ENCODE measurements around the gene ZFX. TPM values are rescaled to one million over a fixed set of nuclear protein-coding genes. Genes with fewer than 3 reads are reported as not detected.

Gene ZFX
- total RNA-seq, 1 donor from 2014 or later, result 72.8 TPM

DNA sequence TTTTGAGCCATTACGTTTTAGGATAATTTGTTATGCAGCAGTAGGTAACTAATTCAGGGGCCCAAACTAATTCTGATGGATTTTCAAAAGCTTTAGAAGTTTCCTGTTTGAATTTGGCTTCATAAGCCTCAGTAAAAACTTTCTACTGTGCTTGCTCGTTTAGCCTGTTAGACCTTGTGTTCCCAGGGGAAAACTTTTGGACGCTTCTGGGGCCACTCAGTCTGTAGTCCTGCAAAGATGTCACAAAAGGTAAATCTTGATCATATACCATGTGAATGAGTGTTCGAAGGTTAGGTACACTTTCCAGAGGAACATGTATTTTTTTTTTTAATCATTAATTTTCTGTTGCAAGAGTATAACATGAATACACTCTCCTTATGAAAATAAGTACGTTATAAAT lies 93.7 kb downstream of the ZFX start:
- peak overlapping the region; percentile 91 for H3K27ac Mint-ChIP-seq (ENCODE audit: unreplicated experiment)
- H3K9me3 Mint-ChIP-seq (ENCODE audit: low read depth), result no peaks in the 10 kb centered on the region
- no peak for DNase-seq (ENCODE audit: low spot score)
- H3K4me1 Mint-ChIP-seq (ENCODE audit: low read depth), result peaks cover 41% of the 10 kb centered on the region
- TF ChIP-seq, protein P1, sequence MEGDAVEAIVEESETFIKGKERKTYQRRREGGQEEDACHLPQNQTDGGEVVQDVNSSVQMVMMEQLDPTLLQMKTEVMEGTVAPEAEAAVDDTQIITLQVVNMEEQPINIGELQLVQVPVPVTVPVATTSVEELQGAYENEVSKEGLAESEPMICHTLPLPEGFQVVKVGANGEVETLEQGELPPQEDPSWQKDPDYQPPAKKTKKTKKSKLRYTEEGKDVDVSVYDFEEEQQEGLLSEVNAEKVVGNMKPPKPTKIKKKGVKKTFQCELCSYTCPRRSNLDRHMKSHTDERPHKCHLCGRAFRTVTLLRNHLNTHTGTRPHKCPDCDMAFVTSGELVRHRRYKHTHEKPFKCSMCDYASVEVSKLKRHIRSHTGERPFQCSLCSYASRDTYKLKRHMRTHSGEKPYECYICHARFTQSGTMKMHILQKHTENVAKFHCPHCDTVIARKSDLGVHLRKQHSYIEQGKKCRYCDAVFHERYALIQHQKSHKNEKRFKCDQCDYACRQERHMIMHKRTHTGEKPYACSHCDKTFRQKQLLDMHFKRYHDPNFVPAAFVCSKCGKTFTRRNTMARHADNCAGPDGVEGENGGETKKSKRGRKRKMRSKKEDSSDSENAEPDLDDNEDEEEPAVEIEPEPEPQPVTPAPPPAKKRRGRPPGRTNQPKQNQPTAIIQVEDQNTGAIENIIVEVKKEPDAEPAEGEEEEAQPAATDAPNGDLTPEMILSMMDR (IDR thresholded peaks at IDR 0.05), result no peak
- no peaks in the 10 kb centered on the region for H3K36me3 Mint-ChIP-seq (ENCODE audit: low read depth)
- H3K27me3 Mint-ChIP-seq (ENCODE audit: low read depth), result no peaks in the 10 kb centered on the region
- H3K4me3 Mint-ChIP-seq (ENCODE audit: unreplicated experiment), result no peak overlapping the region

DNA sequence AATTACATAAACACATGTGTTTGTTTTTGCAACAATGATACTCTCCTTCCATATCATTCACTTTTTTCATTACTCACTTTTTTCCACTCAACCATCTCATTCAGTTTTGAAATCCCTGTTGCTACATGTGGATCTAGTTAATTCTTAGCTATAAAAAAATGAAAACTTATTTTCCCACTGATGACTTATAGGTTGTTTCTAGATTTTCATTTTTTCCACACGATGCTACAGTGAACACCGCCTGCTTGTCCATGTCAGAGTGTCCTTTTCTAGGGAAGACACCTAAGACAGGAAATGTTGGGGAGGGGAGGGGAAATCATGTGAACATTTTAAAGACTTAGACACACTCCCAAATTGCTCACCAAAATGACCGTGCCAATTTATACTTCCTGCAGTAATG lies 94.2 kb downstream of the ZFX start:
- Mint-ChIP-seq H3K4me1 (ENCODE audit: low read depth) (peaks cover 41% of the 10 kb centered on the region), H3K27ac (ENCODE audit: unreplicated experiment) (peak overlapping the region; percentile 63), H3K27me3 (ENCODE audit: low read depth) (no peaks in the 10 kb centered on the region), H3K4me3 (ENCODE audit: unreplicated experiment) (no peak overlapping the region), H3K9me3 (ENCODE audit: low read depth) (no peaks in the 10 kb centered on the region), H3K36me3 (ENCODE audit: low read depth) (no peaks in the 10 kb centered on the region)
- DNase-seq (ENCODE audit: low spot score), result no peak
- TF ChIP-seq, protein P1 (IDR thresholded peaks at IDR 0.05), result no peak

DNA sequence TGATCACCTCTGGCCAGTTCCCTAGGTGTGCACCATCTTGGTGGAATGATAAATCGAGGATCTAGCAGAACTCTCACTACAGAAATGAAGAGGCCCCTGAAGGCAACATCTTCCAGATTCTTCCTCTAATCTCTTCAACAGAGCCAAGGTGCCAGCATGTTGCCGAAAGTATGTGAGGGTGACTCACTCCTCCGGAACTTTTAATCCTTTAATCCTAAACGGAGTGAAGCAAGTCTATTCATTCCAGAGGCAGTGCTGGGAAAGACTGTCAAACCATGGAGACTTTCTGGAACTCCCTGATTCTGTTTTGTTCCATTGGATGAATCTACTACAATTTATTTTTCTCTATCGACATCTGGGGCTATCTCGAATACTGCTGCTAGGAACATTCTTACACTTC lies 95.7 kb downstream of the ZFX start:
- H3K4me3 Mint-ChIP-seq (ENCODE audit: unreplicated experiment), result no peak overlapping the region
- H3K4me1 Mint-ChIP-seq (ENCODE audit: low read depth), result peaks cover 41% of the 10 kb centered on the region
- no peaks in the 10 kb centered on the region for H3K27me3 Mint-ChIP-seq (ENCODE audit: low read depth)
- no peaks in the 10 kb centered on the region for H3K9me3 Mint-ChIP-seq (ENCODE audit: low read depth)
- no peaks in the 10 kb centered on the region for H3K36me3 Mint-ChIP-seq (ENCODE audit: low read depth)
- DNase-seq (ENCODE audit: low spot score), result no peak
- TF ChIP-seq, protein P1 (IDR thresholded peaks at IDR 0.05), result no peak
- no peak overlapping the region for H3K27ac Mint-ChIP-seq (ENCODE audit: unreplicated experiment)

DNA sequence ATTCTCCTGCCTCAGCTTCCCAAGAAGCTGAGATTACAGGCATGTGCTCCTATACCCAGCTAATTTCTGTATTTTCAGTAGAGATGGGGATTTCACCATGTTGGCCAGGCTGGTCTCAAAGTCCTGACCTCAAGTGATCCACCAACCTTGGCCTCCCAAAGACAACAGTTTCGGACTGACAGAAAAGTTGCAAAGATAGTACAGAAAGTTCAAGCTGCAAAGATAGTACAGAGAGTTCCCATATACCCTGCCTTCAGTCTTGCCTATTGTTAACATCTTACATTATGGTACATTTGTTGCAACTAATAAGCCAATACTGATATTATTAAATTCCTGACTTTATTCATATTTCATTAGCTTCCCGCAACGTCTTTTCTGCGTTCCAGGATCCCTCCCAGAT lies 98.5 kb downstream of the ZFX start:
- no peaks in the 10 kb centered on the region for H3K9me3 Mint-ChIP-seq (ENCODE audit: low read depth)
- peaks cover 2% of the 10 kb centered on the region for H3K27me3 Mint-ChIP-seq (ENCODE audit: low read depth)
- TF ChIP-seq, protein P1 (IDR thresholded peaks at IDR 0.05), result no peak
- no peak overlapping the region for H3K27ac Mint-ChIP-seq (ENCODE audit: unreplicated experiment)
- H3K4me1 Mint-ChIP-seq (ENCODE audit: low read depth), result peaks cover 27% of the 10 kb centered on the region
- no peak overlapping the region for H3K4me3 Mint-ChIP-seq (ENCODE audit: unreplicated experiment)
- DNase-seq (ENCODE audit: low spot score), result no peak
- H3K36me3 Mint-ChIP-seq (ENCODE audit: low read depth), result no peaks in the 10 kb centered on the region

DNA sequence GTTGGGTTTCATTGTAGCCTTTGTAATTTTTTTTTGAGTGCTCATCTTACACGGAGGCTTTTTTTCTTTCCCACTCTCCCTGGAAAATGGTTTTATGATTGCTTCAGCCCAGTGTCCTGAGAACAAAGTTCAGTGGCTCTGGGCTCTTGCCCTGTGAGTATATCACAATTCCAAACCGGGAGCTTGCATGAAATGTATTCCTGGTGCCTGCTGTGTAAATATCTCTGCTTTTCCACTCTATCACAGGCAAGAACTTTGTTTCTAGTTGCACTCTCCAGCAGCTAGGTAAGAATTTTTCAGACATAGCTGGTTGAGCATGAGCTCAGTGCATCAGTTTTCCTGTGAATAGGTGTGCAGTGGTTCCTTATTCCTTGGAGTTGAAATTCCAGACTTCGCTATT lies 103.5 kb downstream of the ZFX start:
- DNase-seq (ENCODE audit: low spot score), result no peak
- peaks cover 2% of the 10 kb centered on the region for H3K27me3 Mint-ChIP-seq (ENCODE audit: low read depth)
- H3K4me3 Mint-ChIP-seq (ENCODE audit: unreplicated experiment), result no peak overlapping the region
- TF ChIP-seq, protein P1 (IDR thresholded peaks at IDR 0.05), result no peak
- H3K27ac Mint-ChIP-seq (ENCODE audit: unreplicated experiment), result no peak overlapping the region
- no peaks in the 10 kb centered on the region for H3K4me1 Mint-ChIP-seq (ENCODE audit: low read depth)
- H3K9me3 Mint-ChIP-seq (ENCODE audit: low read depth), result no peaks in the 10 kb centered on the region
- H3K36me3 Mint-ChIP-seq (ENCODE audit: low read depth), result no peaks in the 10 kb centered on the region
